ENCODE measurements around the gene GMDS. TPM values are rescaled to one million over a fixed set of nuclear protein-coding genes. Genes with fewer than 3 reads are reported as not detected.

GMDS gene
- total and polyA plus RNA-seq, 2 donors (not counting 3 experiments of a cell fraction or from before 2014, with no cell fraction given) = 9.8 to 23.5 TPM

- Histone ChIP-seq H3K9me3 (replicated peaks; ENCODE audit: control insufficient read depth, insufficient read depth, low read length) (no peaks in the 10 kb centered on the region), H2AFZ (ENCODE audit: low read depth, low read length) (no peak overlapping the region), H4K20me1 (replicated peaks; ENCODE audit: control insufficient read depth, extremely low read depth, insufficient read depth, low read length) (no peaks in the 10 kb centered on the region), H3K4me1 (ENCODE audit: control insufficient read depth, extremely low read depth, insufficient read depth, low read length) (no peaks in the 10 kb centered on the region), H3K9me1 (replicated peaks; ENCODE audit: control insufficient read depth, extremely low read depth, insufficient read depth, low read length) (no peaks in the 10 kb centered on the region), H3K4me2 (ENCODE audit: insufficient read depth, low read length) (no peak overlapping the region), H3K27ac (ENCODE audit: insufficient read depth, low read depth, low read length) (no peak overlapping the region), H3K79me2 (ENCODE audit: control insufficient read depth, insufficient read depth, low read length) (no peaks in the 10 kb centered on the region), H3K4me3 (replicated peaks in 1 of 3; ENCODE audit: insufficient read depth in 1 of 3, low read depth in 1 of 3, low read length in 3 of 3) (no peak overlapping the region), H3K9ac (replicated peaks; ENCODE audit: extremely low read depth, insufficient read depth, low read length) (no peak overlapping the region), H3K36me3 (ENCODE audit: control insufficient read depth in 2 of 2, extremely low read depth in 1 of 2, insufficient read depth in 2 of 2, low read length in 2 of 2) (no peaks in the 10 kb centered on the region), H3K27me3 (ENCODE audit: control insufficient read depth in 2 of 2, insufficient read depth in 2 of 2, low read length in 2 of 2) (no peaks in the 10 kb centered on the region)
- dilution Hi-C loops (cut with MboI; ENCODE audit: extremely low pct_ligation_motif_present, low sequenced_read_pairs) = no loop called here
- no peak for FAIRE-seq
- no peak for TF ChIP-seq POLR2A (IDR thresholded peaks at IDR 0.05; ENCODE audit: low read depth, low read length)
- no peak for TF ChIP-seq EZH2 (IDR thresholded peaks at IDR 0.05; ENCODE audit: borderline replicate concordance, low read depth, low read length, severe bottlenecking)
- CTCF ChIA-PET = interaction anchor here (0.9 kb wide), 1 partner anchor 9 kb away, joined by 3 read pairs; no protein-coding TSS in a partner anchor
- DNase-seq (ENCODE audit: low read depth, low spot score) = no peak
- intact Hi-C loops (cut with micrococcal nuclease) = no loop called here
- BruUV-seq (replicated peaks) = no TSS peak
- POLR2A ChIA-PET = no interaction called here
Observed at GRCh38 chr6:1871724-1872315, 373.6 kb downstream of the GMDS start.

GRCh38 chr6:1870932-1871331, 374.5 kb downstream of the GMDS start:
- DNase-seq (ENCODE audit: low read depth, low spot score) (no peak), FAIRE-seq (no peak)
- H3K36me3 ChIP-seq (ENCODE audit: control insufficient read depth in 2 of 2, extremely low read depth in 1 of 2, insufficient read depth in 2 of 2, low read length in 2 of 2) = no peaks in the 10 kb centered on the region
- intact Hi-C loops (cut with micrococcal nuclease) (no loop called here), dilution Hi-C loops (cut with MboI; ENCODE audit: extremely low pct_ligation_motif_present, low sequenced_read_pairs) (no loop called here)
- H3K27me3 ChIP-seq (ENCODE audit: control insufficient read depth in 2 of 2, insufficient read depth in 2 of 2, low read length in 2 of 2) = no peaks in the 10 kb centered on the region
- no TSS peak for BruUV-seq (replicated peaks)
- H3K9me3 ChIP-seq (replicated peaks; ENCODE audit: control insufficient read depth, insufficient read depth, low read length) = no peaks in the 10 kb centered on the region
- no peaks in the 10 kb centered on the region for H3K9me1 ChIP-seq (replicated peaks; ENCODE audit: control insufficient read depth, extremely low read depth, insufficient read depth, low read length)
- H3K4me3 ChIP-seq (replicated peaks in 1 of 3; ENCODE audit: insufficient read depth in 1 of 3, low read depth in 1 of 3, low read length in 3 of 3) = no peak overlapping the region
- no peak overlapping the region for H2AFZ ChIP-seq (ENCODE audit: low read depth, low read length)
- no peak for TF ChIP-seq FOS (IDR thresholded peaks at IDR 0.05; ENCODE audit: borderline replicate concordance, insufficient read depth, low read length)
- H3K9ac ChIP-seq (replicated peaks; ENCODE audit: extremely low read depth, insufficient read depth, low read length) = no peak overlapping the region
- no peak overlapping the region for H3K27ac ChIP-seq (ENCODE audit: insufficient read depth, low read depth, low read length)
- H3K4me2 ChIP-seq (ENCODE audit: insufficient read depth, low read length) = no peak overlapping the region
- no peaks in the 10 kb centered on the region for H3K79me2 ChIP-seq (ENCODE audit: control insufficient read depth, insufficient read depth, low read length)
- CTCF ChIA-PET = interaction anchor here (0.9 kb wide), 1 partner anchor 8 kb away, joined by 3 read pairs; no protein-coding TSS in a partner anchor
- POLR2A ChIA-PET = no interaction called here
- no peaks in the 10 kb centered on the region for H3K4me1 ChIP-seq (ENCODE audit: control insufficient read depth, extremely low read depth, insufficient read depth, low read length)
- no peaks in the 10 kb centered on the region for H4K20me1 ChIP-seq (replicated peaks; ENCODE audit: control insufficient read depth, extremely low read depth, insufficient read depth, low read length)

Data from endothelial cell of umbilical vein (primary cell).